ENCODE data around the gene PSD.

GRCh38 chr10:102444851-102445250 is 26.3 kb upstream of the PSD start:
- TF ChIP-seq, protein P1, sequence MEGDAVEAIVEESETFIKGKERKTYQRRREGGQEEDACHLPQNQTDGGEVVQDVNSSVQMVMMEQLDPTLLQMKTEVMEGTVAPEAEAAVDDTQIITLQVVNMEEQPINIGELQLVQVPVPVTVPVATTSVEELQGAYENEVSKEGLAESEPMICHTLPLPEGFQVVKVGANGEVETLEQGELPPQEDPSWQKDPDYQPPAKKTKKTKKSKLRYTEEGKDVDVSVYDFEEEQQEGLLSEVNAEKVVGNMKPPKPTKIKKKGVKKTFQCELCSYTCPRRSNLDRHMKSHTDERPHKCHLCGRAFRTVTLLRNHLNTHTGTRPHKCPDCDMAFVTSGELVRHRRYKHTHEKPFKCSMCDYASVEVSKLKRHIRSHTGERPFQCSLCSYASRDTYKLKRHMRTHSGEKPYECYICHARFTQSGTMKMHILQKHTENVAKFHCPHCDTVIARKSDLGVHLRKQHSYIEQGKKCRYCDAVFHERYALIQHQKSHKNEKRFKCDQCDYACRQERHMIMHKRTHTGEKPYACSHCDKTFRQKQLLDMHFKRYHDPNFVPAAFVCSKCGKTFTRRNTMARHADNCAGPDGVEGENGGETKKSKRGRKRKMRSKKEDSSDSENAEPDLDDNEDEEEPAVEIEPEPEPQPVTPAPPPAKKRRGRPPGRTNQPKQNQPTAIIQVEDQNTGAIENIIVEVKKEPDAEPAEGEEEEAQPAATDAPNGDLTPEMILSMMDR (IDR thresholded peaks at IDR 0.05) = no peak
- TF ChIP-seq POLR2A (IDR thresholded peaks at IDR 0.05) (no peak), EP300 (IDR thresholded peaks at IDR 0.05) (no peak)
